G401.6 (cell line): Measurements from ENCODE around the gene WBP1L.

Experiments
- FAIRE-seq: peaks from 2 replicates; lab custom pipeline; 2012; peaks lifted over from hg19 to GRCh38; lab: Jason Lieb, UNC

The WBP1L gene

DNA sequence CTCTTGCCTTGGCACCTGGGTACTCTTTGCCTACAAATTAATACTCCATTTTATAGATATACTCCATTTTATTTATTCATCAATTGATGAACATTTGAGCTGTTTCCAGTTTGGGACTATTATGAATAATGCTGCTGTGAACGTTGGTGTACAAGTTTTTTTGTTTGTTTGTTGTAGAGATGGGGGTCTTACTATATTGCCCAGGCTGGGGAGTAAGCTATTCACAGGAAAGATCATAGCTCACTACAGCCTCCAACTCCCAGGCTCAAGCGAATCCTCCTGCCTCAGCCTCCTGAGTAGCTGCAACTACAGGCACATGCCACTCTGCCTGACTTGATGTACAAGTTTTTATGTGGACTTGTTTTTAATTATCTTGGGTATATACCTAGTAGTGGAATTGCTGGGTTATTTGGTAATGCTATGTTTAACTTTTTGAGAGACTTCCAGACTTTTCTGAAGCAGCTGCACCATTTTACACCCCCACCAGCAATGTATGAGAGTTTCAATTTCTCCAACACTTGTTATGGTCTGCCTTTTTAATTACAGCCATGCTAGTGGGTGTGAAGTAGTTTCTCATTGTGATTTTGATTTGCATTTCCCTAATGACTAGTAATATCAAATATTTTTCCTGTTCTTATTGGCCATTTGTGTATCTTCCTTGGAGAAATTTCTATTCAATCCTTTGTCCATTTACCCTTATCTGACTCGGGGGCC lies 15.9 kb downstream of the WBP1L start:
- no peak for FAIRE-seq

DNA sequence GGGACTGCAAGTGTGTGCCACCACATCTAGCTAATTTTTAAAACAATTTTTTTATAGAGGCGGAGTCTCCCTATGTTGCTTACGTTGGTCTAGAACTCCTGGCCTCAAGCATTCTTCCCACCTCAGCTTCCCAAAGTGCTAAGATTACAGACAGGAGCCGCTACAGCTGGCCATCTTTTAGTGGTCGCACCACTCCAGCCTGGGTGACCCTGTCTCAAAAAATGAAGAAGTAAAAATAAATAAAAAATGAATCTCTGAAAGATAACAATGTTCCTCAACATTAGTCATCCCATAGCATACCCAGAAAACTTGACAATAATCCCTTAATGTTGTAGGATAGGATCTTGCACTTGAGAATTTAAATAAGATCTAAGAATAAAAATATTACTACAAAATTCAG lies 18.2 kb downstream of the WBP1L start:
- no peak for FAIRE-seq

DNA sequence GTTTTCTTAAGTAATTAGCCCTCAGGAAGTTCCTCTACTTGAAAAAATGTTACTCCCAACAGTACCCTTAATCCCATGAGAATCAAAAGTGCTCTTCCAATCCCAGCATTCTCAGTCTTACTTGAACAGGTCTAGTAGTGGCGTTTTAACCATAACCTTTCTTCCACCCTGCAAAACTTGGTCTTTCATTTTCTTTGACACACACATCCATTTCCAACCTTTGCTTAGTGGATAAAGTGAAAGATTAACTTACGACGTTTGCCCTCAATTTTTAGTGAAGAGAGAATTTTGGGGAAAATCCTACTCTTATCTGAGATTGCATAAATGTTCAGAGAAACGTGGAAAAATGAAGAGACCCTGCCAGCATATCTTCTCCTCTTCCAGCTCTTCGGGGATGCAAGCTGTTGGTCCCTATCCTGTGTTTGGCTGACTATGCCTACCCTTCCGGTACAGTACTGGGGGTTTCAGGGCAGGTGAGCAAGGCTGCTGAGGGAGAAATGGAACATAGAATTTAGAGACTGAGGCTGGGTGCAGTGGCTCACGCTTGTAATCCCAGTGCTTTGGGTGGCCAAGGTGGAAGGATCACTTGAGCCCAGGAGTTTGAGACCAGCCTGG lies 18.8 kb downstream of the WBP1L start:
- no peak for FAIRE-seq

DNA sequence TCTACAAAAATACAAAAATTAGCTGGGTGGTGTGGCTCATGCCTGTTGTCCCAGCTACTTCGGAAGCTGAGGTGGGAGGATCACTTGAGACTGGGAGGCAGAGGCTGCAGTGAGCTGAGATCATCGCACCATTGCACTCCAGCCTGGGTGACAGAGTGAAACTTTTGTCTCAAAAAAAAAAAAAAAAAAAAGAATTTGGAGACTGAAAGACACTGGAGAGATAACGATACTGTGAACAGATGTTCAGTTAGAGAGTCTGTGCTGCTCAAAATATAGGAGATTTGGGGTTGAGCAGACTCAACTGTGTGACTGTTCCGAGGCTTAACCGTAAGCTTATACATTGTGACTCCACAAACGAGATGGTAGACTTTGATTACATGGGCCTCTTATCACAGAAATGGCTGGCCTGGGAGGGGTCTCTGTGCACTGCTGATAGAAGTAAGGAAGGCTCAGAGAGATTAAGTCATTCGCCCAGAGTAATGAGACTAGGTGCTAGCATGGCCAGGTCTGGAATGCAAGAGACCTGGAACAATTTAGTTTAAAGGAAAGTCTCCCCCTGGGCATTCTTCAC lies 19.4 kb downstream of the WBP1L start:
- FAIRE-seq = no peak

DNA sequence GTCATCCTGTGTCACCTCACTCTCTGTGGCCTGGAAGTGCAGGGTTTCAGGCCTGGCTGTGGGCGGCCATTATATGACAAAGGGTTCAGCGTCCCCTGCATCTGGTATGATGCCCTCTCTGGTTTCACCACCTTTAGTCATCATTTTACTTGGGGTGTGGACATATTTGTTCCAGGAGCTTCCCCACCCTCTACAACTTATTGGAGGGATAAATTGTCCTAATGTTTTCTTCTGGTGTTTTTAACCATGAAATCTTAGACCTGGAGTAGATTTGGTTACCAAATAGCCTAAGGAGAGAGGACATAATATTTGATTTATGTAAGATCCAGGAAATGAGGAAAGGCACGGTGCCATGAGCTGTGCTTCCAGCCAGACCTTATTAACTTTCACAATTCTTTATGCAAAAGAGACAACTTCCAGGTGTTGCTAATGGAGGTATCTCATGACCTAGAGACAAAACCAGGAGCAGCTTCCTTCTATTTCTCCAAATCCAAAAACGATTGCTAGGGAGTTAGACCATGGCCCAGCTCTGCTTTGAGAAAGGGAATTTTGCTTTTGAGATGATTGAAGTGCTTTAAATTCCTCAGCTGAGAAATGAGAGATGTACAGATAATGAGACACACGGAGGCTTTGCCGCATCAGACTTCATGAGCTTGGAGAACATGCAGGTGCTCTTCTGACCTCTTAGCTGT lies 20.9 kb downstream of the WBP1L start:
- no peak for FAIRE-seq

DNA sequence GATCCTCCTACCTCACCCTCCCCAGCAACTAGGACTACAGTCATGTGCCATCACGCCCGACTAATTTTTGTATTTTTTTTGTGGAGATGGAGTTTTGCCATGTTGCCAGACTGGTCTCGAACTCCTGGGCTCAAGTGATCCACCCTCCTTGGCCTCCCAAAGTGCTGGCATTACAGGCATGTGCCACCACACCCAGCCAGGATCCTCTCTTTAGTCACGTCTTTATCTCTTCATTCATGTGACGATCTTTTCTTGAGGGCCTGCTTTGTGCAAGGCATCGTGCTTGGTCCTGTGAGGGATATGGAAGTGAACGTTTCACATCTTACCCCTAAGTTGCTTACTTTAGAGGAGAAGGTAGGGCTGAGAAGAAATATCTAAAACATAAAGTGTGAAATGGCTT lies 21.6 kb downstream of the WBP1L start:
- no peak for FAIRE-seq

DNA sequence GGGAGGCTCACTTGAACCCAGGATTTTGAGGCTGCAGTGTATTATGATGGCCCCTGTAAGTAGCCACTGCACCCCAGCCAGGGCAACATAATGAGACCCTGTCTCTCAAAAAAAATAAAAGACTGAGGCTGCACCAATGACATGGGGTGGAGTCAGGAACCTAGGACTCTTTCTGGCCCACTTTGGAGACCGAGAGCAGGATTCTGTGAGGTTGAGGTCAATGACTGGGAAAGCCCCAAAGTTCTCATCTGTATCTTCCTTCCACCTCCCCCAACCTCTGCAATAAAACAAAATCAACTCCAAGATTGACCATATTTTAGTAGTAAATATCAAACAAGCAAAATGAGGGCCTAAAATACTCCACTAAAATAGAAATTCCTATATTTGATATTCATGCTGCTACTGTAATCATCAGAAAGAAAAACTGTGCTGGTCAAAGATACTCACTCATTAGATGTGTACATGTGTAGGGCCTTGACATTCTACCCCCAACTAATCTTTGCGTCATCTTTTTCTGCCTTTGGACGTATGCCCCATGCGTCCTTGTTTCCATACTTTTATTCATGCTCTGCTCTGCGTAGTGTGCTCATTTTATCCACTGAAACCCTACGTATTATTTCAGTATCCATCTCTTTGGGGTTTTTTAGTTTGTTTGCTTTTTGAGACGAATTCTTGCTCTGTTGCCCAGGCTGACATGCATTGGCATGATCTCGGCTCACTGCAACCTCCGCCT lies 23.8 kb downstream of the WBP1L start:
- no peak for FAIRE-seq

DNA sequence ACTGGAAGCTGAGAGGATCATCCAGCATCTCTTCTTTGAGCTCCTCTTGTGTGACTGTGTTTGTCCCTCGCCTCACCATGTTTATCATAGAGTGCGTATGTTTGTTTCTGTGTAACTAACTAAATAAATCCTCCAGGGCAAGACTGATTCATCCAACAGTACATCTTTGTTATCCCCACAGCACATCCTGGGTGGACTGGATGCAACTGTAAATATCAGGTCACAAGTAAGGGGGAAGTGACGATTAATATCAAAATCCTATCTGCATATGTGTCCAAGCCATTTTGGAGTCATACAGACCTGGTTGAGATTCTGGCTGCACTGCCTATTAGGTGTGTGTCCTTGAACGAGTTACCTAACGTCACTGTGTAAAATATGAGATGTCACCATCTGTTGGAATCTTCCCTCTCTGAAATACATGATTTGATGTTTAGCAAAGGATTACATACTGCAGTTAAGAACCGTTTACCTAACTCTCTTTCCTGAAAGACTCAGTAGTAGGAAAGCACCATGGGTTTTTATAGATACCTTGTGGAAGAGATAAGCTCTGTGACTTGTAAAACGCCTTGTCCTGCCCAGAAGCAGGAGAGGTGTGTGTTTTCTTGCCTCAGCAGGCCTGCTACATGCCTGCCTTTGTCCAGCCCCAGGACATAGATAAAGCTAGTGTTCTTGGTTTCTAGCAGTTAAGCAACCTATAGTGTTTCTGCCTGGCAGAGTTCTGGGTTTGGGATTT lies 25.8 kb downstream of the WBP1L start:
- no peak for FAIRE-seq

DNA sequence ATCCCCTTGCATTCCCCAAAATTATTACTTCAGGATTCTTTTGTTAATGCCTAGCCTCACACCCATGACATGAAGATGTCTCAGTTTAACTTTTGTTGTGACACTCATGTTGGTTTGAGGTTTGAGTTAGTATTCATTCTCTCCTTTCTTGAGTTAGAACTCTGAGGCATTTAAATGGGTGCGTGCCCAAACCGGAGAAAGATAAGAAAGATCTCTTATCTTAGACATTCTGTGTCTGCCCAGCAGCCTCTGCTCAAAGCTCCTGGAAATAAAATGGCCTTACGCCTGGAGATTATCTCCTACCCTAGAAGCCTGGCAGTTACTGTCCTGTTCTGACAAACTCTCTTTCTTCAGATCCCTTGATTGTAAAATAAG lies 26.3 kb downstream of the WBP1L start:
- FAIRE-seq = no peak

DNA sequence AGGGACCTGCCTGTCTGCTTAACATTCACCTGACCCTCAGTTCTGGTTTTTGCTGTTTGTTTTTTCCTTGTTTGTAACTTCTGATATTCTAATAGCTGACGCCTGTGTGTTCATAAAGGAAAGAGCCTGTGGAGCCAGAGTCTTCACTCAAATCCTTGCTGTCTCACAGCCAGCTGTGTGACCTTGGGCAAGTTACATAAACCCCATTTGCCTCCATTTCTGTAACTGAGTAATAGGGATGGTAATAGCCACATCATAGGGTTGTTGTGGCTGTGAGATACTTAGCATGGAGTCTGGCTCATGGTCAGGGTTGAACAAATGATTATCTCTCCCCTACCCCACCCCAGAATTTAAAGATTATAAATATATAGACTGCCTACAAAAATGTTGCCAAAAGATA lies 27.0 kb downstream of the WBP1L start:
- FAIRE-seq = no peak

DNA sequence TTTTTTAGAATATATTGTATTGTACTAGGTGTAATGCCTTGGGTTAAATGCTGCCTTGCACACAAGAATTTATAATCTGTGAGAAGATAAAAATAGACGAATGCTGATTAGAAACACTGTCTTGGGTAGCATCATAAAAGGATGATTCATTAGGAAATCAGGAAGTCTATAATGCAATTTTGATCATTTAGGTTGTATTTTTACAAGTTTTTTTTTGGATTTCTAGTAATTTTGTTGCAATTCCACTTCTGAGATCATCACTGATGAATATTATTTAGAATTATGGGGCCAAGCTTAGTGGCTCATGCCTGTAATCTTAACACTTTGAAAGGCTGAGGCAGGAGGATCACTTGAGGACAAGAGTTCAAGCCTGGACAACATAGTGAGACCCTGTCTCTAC lies 29.6 kb downstream of the WBP1L start:
- no peak for FAIRE-seq

DNA sequence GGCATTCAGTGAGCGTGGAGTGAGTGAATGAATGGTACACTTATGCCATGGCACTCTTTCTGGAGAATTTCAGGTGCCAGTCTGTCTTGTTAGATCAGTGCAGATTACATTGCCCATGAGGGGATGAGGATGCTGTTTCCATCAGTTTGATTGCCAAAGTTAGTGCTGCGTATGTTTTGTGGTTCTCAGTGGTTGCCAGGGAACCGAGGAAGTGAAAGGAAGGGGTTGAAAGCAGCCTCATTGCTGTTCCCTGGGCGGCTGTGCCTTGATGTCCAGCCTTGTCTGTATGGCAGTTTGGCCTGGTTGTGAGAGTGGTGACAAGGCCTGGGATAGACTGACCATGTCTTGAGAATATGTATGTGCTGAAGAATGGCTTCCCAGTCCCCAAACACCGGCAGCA lies 30.2 kb downstream of the WBP1L start:
- no peak for FAIRE-seq

DNA sequence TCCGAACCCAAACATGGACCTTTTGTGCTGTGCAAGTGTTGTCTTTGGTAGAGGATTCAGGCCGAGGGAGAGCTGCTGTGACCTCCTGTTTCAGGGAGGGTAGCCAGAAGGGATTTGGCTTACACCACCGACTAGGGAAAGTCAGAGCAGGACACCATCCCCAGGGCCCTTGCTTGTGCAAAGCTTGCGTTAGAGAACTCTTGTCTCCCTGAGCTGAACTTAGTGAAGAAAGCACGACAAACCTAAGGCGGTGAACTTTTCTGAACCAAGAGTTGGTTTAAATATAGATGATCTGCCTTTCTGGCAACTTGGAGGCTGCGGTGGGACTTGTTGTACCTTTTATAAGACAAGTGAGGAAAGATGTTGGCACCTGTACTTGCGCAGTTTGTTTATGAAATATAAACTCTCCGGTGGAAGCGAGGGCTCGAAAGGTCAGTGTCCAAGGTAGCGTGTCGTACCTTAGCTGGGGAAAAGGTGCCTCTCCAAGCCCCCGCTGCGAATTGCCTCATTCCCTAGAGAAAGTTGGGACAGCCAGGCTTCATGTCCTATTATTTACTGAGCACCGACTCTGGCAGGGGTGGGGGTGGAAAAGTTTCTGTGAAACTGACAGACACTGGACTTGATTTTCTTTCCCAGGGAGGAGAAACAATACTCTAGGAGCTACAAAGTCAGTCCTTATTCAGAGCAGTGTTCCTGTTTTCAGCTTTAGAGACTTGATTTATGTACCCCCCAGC lies 31.6 kb downstream of the WBP1L start:
- no peak for FAIRE-seq

DNA sequence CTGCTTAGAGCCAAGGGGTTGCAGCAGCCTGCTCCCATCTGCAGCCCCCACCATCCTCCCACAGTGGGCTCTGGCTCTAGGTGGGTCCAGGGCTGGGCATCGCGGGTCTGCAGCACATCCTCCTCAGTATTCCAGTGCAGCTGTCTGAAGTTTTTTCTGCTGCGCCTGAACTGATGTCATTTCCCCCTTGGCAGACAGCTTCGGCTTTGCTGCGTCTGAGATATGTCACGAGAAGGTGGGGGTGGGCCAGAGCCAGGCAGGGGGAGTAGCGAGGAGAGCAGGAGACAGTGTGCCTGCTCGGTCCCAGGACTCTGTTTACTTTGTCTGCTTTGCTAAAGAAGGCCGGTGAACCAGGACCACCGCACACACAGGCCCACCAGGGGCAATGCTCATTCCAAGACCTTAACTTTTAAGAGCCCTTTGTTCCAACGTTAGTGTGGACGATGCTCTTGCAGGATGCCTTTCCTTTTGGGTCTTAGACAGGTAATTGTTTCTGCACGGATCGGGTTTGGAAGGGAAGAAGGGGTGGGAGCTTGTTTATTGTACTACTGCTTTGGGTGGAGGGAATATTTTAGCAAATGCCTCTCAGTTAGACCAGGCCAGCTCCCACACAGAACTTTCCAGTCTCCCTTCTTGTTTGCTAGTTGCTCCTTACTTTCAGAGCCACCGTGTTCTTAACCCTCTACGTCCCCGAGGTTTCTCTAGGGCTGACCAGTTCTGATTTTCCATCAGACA lies 32.4 kb downstream of the WBP1L start:
- FAIRE-seq = no peak

DNA sequence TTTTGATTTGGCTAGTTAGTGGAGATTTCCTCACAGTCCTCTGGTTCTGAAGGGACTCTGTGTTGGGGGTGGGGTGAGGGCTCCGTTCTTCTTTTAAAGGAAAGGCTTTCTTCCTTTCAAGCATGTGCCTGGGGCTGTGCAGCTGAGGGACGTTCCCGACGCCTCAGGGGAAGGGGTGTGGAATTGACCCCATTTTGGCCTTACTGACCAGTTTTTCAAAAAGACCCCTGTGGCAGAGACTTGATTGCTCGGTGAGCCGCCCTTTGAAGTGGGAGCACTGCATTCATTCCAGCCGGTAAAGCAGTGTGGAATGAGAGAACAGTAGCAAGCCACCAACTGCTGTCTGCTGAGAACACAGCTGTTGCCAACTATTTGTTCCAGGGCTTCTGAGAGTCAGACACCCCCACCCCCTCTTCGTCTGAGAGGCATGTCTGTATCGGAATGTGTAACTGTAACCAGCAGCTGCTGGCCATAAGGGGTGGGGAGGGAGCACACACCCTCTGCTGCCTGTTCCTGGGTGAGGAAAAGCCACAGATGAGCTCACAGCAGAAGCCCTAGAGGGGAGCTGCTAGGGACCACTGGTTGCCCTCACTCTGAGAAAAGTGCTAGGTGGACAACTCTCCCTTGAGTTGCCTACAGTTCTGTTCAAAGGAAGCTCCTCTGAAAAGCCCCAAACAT lies 33.2 kb downstream of the WBP1L start:
- no peak for FAIRE-seq

DNA sequence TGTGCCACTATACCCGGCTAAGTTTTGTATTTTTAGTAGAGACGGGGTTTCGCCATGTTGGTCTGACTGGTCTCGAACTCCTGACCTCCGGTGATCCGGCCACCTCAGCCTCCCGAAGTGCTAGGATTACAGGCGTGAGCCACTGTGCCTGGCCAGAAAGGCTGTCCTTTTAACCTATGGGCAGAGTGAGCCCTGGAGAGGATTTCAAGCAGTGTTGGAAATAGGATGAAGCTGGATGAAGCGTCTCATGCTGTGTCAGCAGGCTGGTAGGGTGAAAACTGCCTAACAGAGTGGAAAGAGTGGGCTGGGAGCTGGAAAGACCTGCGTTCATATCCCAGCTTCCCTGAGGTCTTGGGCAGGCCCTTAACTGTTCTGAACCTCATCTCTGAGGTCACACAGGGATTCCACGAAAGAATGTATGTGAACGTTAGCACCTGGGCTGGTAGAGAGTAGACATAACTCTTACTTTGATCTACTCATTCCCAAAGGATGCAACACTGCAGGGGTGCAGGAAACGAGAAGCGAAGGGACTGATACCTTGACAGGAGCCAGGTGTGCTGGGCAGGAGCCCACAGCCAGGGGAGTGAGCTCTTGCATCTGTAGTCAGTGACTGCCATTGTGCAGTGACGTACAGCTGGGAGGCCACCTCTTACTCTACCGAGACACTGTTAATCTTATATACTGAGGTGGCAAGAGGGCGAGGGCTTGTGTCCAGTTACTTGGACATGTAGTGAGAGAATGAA lies 34.1 kb downstream of the WBP1L start:
- no peak for FAIRE-seq

DNA sequence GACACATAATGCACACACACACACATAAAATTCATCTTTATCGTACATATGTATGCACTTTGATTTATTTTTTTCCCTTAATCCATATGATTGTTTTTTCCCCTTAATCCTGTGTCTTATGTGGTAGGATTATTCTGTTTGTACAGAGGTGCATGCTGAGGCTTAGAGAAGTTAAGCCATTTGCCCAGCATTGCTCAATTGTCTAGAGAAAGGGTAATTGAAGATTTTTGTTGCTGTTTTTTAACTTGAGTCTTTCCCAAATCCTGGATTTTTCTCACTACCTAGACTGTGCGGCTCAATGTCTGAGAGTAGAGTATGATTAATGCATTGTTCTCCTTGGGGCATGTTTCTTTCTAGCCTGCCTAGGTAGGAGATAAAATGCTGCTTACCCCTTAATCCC lies 35.0 kb downstream of the WBP1L start:
- FAIRE-seq = no peak

DNA sequence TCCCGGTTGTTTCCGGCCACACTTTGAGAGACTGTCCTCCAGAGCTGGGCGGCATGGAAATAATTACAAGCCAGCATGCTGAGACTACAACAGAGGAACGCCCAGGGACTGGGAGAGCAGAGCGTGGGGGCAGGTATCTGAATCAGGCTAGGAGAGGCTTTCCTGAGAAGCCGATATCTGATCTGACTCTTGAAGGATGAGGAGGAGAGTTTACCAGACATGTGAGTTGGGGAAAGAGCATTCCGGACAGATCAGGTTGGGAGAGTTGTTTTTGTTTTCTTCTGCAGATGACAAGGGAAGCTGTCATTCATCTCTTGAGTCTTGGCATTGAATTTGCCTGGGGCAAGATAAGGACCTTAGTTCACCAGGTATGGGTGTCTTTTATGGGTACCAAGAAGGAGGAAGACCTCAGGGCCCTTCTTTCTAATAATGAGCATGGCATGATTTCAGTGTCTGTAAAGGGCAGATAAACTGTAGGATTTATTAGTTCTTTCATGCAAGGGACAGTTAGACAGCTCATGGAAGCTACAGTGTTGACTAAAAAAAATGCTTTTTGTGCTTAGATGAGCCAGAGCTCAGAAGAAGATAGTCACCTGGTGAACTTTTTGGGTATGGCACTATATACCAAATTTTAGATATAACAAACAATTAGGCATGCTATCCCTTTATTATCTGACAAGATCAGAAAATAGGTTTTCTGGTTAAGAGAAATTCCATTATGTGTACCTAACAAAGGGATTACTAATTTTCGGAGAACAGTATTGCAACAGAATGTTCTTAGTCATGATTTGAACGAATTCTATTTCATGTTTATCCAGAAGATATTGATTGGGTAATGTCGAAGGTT lies 36.2 kb downstream of the WBP1L start:
- no peak for FAIRE-seq

DNA sequence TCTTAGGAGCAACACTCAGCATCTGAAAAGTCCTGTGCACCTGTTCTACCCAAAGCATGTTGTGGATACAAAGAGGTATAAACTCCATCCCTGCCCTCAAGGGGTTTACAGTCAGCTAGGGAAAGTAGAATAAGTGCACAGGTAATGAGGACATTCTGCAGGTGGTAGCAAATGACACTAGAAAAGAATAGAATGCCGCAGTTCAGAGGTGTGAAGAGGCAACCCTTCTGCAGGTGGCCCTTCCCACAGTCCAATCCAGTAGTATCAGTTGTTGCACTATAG lies 36.7 kb downstream of the WBP1L start:
- FAIRE-seq = no peak
